ENCODE data around the gene GLRA2. TPM values are rescaled to one million over a fixed set of nuclear protein-coding genes. Genes with fewer than 3 reads are reported as not detected.

The GLRA2 gene
- total RNA-seq, 4 donors from 2014 or later = not detected

DNA sequence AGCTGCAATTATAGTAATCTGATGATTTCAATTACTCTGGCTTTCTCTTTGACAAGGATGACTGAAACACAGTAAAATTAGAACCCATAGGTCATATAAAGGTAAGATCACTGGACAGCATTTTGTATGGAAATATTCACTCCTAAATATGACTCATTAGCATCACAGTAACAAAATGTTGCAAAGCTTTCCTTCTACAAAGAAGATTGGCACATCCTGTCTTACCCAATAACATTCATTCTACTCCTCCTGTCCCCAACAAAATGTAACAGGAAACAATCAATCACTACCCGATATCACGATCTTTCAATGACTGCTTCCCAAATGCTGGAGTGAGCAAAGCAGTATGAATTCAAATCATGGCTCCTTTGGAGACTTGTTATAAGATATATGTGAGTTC, 248.2 kb downstream of the GLRA2 start:
- TF ChIP-seq, protein P1, sequence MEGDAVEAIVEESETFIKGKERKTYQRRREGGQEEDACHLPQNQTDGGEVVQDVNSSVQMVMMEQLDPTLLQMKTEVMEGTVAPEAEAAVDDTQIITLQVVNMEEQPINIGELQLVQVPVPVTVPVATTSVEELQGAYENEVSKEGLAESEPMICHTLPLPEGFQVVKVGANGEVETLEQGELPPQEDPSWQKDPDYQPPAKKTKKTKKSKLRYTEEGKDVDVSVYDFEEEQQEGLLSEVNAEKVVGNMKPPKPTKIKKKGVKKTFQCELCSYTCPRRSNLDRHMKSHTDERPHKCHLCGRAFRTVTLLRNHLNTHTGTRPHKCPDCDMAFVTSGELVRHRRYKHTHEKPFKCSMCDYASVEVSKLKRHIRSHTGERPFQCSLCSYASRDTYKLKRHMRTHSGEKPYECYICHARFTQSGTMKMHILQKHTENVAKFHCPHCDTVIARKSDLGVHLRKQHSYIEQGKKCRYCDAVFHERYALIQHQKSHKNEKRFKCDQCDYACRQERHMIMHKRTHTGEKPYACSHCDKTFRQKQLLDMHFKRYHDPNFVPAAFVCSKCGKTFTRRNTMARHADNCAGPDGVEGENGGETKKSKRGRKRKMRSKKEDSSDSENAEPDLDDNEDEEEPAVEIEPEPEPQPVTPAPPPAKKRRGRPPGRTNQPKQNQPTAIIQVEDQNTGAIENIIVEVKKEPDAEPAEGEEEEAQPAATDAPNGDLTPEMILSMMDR (IDR thresholded peaks at IDR 0.05) = no peak
- ATAC-seq (ENCODE audit: low FRiP score) (peak; percentile 69), DNase-seq (ENCODE audit: low spot score) (no peak)

DNA sequence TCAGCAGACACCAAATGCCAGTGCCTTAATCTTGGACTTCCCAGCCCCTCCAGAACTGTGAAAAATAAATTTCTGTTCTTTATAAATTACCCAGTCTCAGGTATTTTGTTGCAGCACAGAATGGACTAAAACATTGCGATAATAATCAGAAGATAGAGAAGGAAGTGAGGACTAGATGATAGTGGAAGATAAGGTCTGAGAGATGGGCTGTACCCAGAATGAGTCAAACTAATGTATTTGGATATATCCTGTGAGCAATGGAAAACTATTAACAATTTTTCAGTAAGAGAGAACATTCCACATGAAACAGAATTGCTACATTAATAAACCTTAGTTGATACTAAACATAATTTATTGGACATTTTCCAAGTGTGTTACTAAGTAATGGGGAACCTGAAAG, 250.2 kb downstream of the GLRA2 start:
- ATAC-seq (ENCODE audit: low FRiP score) = no peak
- TF ChIP-seq, protein P1 (IDR thresholded peaks at IDR 0.05) = no peak

More for the DNA sequence above, 250.2 kb downstream of the GLRA2 start:
- no peak for DNase-seq (ENCODE audit: low spot score)
